Neural cell (in vitro differentiated cells): ENCODE data around the gene BUD31. TPM values are rescaled to one million over a fixed set of nuclear protein-coding genes. Genes with fewer than 3 reads are reported as not detected.

Experiments used
- H2AFZ ChIP-seq: fragments of 200-600, 300-800 bp; sonication (generic), shearing (Covaris generic); 2 replicates; pipeline ENCODE4 v1.6.0; 2014; ENCODE audit warnings: low read depth, mild to moderate bottlenecking, antibody characterized with exemption, low read length, moderate library complexity
- H3F3A ChIP-seq: fragments of 200-600 bp; shearing (Covaris generic); 2 replicates; pipeline ENCODE4 v1.6.1; 2016; ENCODE audit warnings: mild to moderate bottlenecking, moderate library complexity, mixed read lengths, antibody characterized with exemption, low read length; ENCODE audit not compliant: insufficient read depth, poor library complexity, severe bottlenecking
- H3K27ac ChIP-seq: fragments of 200-600, 300-800 bp; sonication (generic), shearing (Covaris generic); 2 replicates; pipeline ENCODE4 v1.5.1; 2014; ENCODE audit warnings: mild to moderate bottlenecking, low read length, moderate library complexity
- H3K27me3 ChIP-seq: fragments of 300-800, 200-600 bp; sonication (generic), shearing (Covaris generic); 2 replicates; pipeline ENCODE4 v1.6.0; 2014; ENCODE audit warnings: mild to moderate bottlenecking, low read depth, low read length, moderate library complexity; ENCODE audit not compliant: insufficient read depth
- H3K36me3 ChIP-seq: fragments of 300-800, 200-600 bp; sonication (generic), shearing (Covaris generic); 2 replicates; pipeline ENCODE4 v1.5.1; 2014; ENCODE audit warnings: mild to moderate bottlenecking, antibody characterized with exemption, low read length, moderate library complexity; ENCODE audit not compliant: insufficient read depth
- H3K4me2 ChIP-seq: fragments of 300-800, 200-600 bp; sonication (generic), shearing (Covaris generic); 2 replicates; pipeline ENCODE4 v1.6.0; 2014; ENCODE audit warnings: mild to moderate bottlenecking, low read length
- H3K4me3 ChIP-seq: fragments of 300-800, 200-600 bp; sonication (generic), shearing (Covaris generic); 2 replicates; pipeline ENCODE4 v1.5.1; 2014; ENCODE audit warnings: mild to moderate bottlenecking, low read length, moderate library complexity
- H3K79me2 ChIP-seq: fragments of 200-600 bp; shearing (Covaris generic); replicated peaks from 2 replicates; pipeline ENCODE4 v1.6.0; 2014; ENCODE audit warnings: mild to moderate bottlenecking, low read length, moderate library complexity; ENCODE audit not compliant: insufficient read depth
- H3K9ac ChIP-seq: fragments of 300-800, 200-600 bp; sonication (generic), shearing (Covaris generic); 2 replicates; pipeline ENCODE4 v1.6.1; 2016; ENCODE audit warnings: mild to moderate bottlenecking, low read length, mixed read lengths
- H3K9me2 ChIP-seq: fragments of 200-600 bp; shearing (Covaris generic); 2 replicates; pipeline ENCODE4 v1.6.1; 2016; ENCODE audit warnings: mild to moderate bottlenecking, low read length, mixed read lengths; ENCODE audit not compliant: insufficient read depth
- H3K9me3 ChIP-seq: fragments of 200-600, 300-800 bp; sonication (generic), shearing (Covaris generic); 2 replicates; pipeline ENCODE4 v1.6.1; 2016; ENCODE audit warnings: mild to moderate bottlenecking, mixed run types, low read length, moderate library complexity, mixed read lengths
- H4K20me1 ChIP-seq: fragments of 200-600 bp; shearing (Covaris generic); 2 replicates; pipeline ENCODE4 v1.6.1; 2016; ENCODE audit warnings: mild to moderate bottlenecking, mixed run types; ENCODE audit not compliant: insufficient read depth
- CTCF ChIP-seq: fragments of 450-650 bp; IDR thresholded peaks from 2 replicates; pipeline ENCODE4 v1.5.1; 2014; ENCODE audit warnings: antibody characterized with exemption, mild to moderate bottlenecking, moderate library complexity; ENCODE audit not compliant: poor library complexity, severe bottlenecking
- EP300 ChIP-seq: fragments of 450-650 bp; conservative IDR thresholded peaks from 2 replicates; pipeline ENCODE4 v1.6.1; 2014; ENCODE audit warnings: antibody characterized with exemption, mild to moderate bottlenecking, moderate library complexity; ENCODE audit not compliant: poor library complexity, severe bottlenecking
- EZH2 ChIP-seq: fragments of 200-600, 300-800 bp; shearing (Covaris generic), sonication (generic); IDR thresholded peaks from 2 replicates; pipeline ENCODE4 v1.6.1; 2014; ENCODE audit warnings: antibody characterized with exemption, low read length, borderline replicate concordance, mild to moderate bottlenecking; ENCODE audit not compliant: insufficient read depth, poor library complexity, severe bottlenecking
- MXI1 ChIP-seq: fragments of 450-650 bp; conservative IDR thresholded peaks from 2 replicates; pipeline ENCODE4 v1.6.1; 2014; ENCODE audit warnings: antibody characterized with exemption, mild to moderate bottlenecking; ENCODE audit not compliant: poor library complexity, severe bottlenecking
- POLR2AphosphoS5 ChIP-seq: IDR thresholded peaks from 2 replicates; pipeline ENCODE4 v1.6.1; 2012
- RAD21 ChIP-seq: fragments of 450-650 bp; conservative IDR thresholded peaks from 2 replicates; pipeline ENCODE4 v1.6.1; 2014; ENCODE audit warnings: antibody characterized with exemption, mild to moderate bottlenecking, moderate library complexity
- REST ChIP-seq: IDR thresholded peaks from 2 replicates; pipeline ENCODE4 v1.6.1; 2012; ENCODE audit warnings: borderline replicate concordance
- SMC3 ChIP-seq: fragments of 450-650 bp; conservative IDR thresholded peaks from 2 replicates; pipeline ENCODE4 v1.6.1; 2014; ENCODE audit warnings: antibody characterized with exemption, mild to moderate bottlenecking, moderate library complexity; ENCODE audit not compliant: poor library complexity
- TAF1 ChIP-seq: IDR thresholded peaks from 2 replicates; pipeline ENCODE4 v1.6.1; 2012; ENCODE audit warnings: low read depth
- polyA plus RNA-seq: library from polyadenylated mRNA; depleted of rRNA; stranded (reverse); fragments of >200 nt; gene quantifications from 2 replicates; pipeline ENCODE4 v1.2.3, GENCODE V29; 2014

Gene BUD31
- polyA plus RNA-seq, 1 donor from 2014 or later = 251 TPM

GRCh38 chr7:99384523-99384922 is 24.2 kb upstream of the BUD31 start:
- no peaks in the 10 kb centered on the region for H3K36me3 ChIP-seq
- no peaks in the 10 kb centered on the region for H4K20me1 ChIP-seq
- no peaks in the 10 kb centered on the region for H3K79me2 ChIP-seq
- no peaks in the 10 kb centered on the region for H3K9me2 ChIP-seq
- H2AFZ ChIP-seq = no peak overlapping the region
- no peaks in the 10 kb centered on the region for H3F3A ChIP-seq
- H3K9me3 ChIP-seq = no peaks in the 10 kb centered on the region
- no peak overlapping the region for H3K9ac ChIP-seq
- no peak for TF ChIP-seq SMC3
- TF ChIP-seq EZH2 = no peak
- no peak for TF ChIP-seq REST
- no peak for TF ChIP-seq EP300
- no peak for TF ChIP-seq RAD21
- no peak for TF ChIP-seq POLR2AphosphoS5
- TF ChIP-seq CTCF = no peak
- TF ChIP-seq TAF1 = no peak
- TF ChIP-seq MXI1 = no peak
- no peaks in the 10 kb centered on the region for H3K27me3 ChIP-seq
- no peak overlapping the region for H3K4me3 ChIP-seq
- no peak overlapping the region for H3K27ac ChIP-seq
- H3K4me2 ChIP-seq = no peak overlapping the region

GRCh38 chr7:99385564-99385963 is 23.2 kb upstream of the BUD31 start:
- no peak overlapping the region for H3K27ac ChIP-seq
- H3F3A ChIP-seq = no peaks in the 10 kb centered on the region
- H4K20me1 ChIP-seq = no peaks in the 10 kb centered on the region
- no peak overlapping the region for H3K9ac ChIP-seq
- H3K9me3 ChIP-seq = no peaks in the 10 kb centered on the region
- H3K9me2 ChIP-seq = no peaks in the 10 kb centered on the region
- no peaks in the 10 kb centered on the region for H3K79me2 ChIP-seq
- TF ChIP-seq REST = no peak
- no peaks in the 10 kb centered on the region for H3K27me3 ChIP-seq
- H3K4me3 ChIP-seq = no peak overlapping the region
- H3K4me2 ChIP-seq = no peak overlapping the region
- no peak overlapping the region for H2AFZ ChIP-seq
- H3K36me3 ChIP-seq = no peaks in the 10 kb centered on the region
